ENCODE data around the gene ANKMY1. TPM values are rescaled to one million over a fixed set of nuclear protein-coding genes. Genes with fewer than 3 reads are reported as not detected.

Gene ANKMY1
- total RNA-seq, 4 donors from 2014 or later: 15.1 to 64.0 (median 27.5) TPM

DNA sequence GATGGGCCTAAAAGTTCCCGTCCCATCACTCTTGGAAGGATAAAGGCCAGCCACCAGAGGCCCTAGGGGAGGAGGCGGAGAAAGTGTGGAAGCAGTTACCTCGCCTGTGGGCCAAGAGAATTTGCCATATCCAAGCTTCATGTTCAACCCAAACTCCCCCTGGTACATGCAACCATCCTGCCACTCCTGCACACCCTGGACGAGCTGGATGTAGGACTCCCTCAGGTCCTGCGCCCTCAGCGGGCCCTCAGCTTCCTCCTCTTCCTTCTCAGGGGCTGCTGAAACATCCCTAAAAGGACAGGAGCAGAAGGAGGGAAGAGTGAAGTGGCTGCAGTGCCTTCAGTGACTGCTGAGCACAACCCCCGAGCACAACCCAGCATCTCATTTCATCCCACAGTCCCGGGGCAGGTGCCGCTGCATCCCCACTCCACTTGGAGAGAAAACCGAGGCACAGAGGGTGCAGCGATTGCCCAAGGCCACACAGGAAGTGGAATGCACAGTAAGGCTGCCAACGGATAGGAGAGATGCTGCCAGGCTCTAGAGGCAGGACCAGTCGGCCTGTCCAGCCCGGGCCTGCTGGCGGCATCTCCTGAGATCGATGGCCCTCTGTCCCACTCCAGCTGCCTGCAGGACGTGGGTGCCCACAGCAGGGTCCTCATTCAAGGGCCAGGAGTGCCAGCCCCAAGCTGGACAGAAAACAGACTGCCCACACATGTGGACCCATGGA lies 2.9 kb downstream of the ANKMY1 start:
- Histone ChIP-seq H3K4me3 (no peak overlapping the region), H3K27me3 (no peaks in the 10 kb centered on the region), H3K4me1 (peaks cover 19 to 32% (median 23%) of the 10 kb centered on the region in 4 donors), H3K36me3 (peaks cover 0 to 9% (median 3%) of the 10 kb centered on the region in 4 donors), H3K9me3 (no peaks in the 10 kb centered on the region), H3K27ac (no peak overlapping the region)
- TF ChIP-seq CTCF (IDR thresholded peaks at IDR 0.05): no peak
- TF ChIP-seq POLR2A (IDR thresholded peaks at IDR 0.05): no peak
- TF ChIP-seq EP300 (IDR thresholded peaks at IDR 0.05; ENCODE audit: low read depth): no peak
- TF ChIP-seq POLR2AphosphoS5 (IDR thresholded peaks at IDR 0.05): no peak
- in situ Hi-C loops (cut with MboI; ENCODE audit: low pct_ligation_motif_present in 1 of 4, low pct_unique_long_range_greater_than_20kb in 1 of 4, low sequenced_read_pairs in 3 of 4) (no loop called here), intact Hi-C loops (cut with DNase I; ENCODE audit: low total_unique reads) (no loop called here)
- no peak for DNase-seq
- WGBS, 2 donors (ENCODE audit: low coverage in 1 of 2): 90 to 96% methylated on average over 4 to 17 of the region's 17 CpGs

DNA sequence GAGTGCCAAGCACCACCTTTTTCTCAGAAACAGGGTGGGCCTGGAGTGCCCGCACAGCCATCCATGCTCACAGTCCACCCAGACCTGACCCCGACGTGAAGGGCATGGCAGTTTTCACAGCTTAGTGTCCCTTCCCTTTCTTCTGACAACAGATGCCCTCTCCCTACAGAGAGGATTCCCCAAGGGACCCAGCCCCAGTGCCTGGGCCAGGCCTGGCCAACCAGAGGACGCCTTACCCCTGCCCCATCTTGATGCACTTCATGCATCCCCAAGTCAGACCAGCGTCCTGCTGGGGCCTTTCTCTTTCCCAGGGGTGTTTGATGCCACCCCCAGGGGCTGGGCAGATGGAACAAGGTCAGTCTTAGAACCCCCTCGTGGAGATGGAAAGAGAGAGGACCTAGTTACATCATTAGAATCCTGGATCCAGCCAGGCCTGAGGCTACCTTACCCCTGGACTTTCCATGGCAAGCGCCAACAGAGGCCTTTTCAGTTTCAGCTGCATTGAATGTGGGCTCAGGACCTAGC lies 3.8 kb downstream of the ANKMY1 start:
- H3K4me1 ChIP-seq: peaks cover 13 to 23% (median 16%) of the 10 kb centered on the region in 4 donors
- H3K9me3 ChIP-seq: no peaks in the 10 kb centered on the region
- intact Hi-C loops (cut with DNase I; ENCODE audit: low total_unique reads) (no loop called here), in situ Hi-C loops (cut with MboI; ENCODE audit: low pct_ligation_motif_present in 1 of 4, low pct_unique_long_range_greater_than_20kb in 1 of 4, low sequenced_read_pairs in 3 of 4) (no loop called here)
- H3K27me3 ChIP-seq: no peaks in the 10 kb centered on the region
- TF ChIP-seq CTCF (IDR thresholded peaks at IDR 0.05) (no peak), EP300 (IDR thresholded peaks at IDR 0.05; ENCODE audit: low read depth) (no peak), POLR2A (IDR thresholded peaks at IDR 0.05) (no peak), POLR2AphosphoS5 (IDR thresholded peaks at IDR 0.05) (no peak)
- no peak for DNase-seq
- H3K36me3 ChIP-seq: peaks cover 0 to 9% (median 3%) of the 10 kb centered on the region in 4 donors
- H3K4me3 ChIP-seq: no peak overlapping the region
- 95% methylated on average over 7 of the region's 7 CpGs; no CpG with 5 or more reads in 1 of the 2 donors for WGBS, 2 donors (ENCODE audit: low coverage in 1 of 2)
- no peak overlapping the region for H3K27ac ChIP-seq

GRCh38 chr2:240551811-240552210 lies 6.0 kb downstream of the ANKMY1 start:
- intact Hi-C loops (cut with DNase I; ENCODE audit: low total_unique reads) (no loop called here), in situ Hi-C loops (cut with MboI; ENCODE audit: low pct_ligation_motif_present in 1 of 4, low pct_unique_long_range_greater_than_20kb in 1 of 4, low sequenced_read_pairs in 3 of 4) (no loop called here)
- TF ChIP-seq EP300 (IDR thresholded peaks at IDR 0.05; ENCODE audit: low read depth) (no peak), CTCF (IDR thresholded peaks at IDR 0.05) (no peak), POLR2AphosphoS5 (IDR thresholded peaks at IDR 0.05) (no peak), POLR2A (IDR thresholded peaks at IDR 0.05) (no peak)
- DNase-seq: no peak
- 47 to 65% methylated on average over 1 of the region's 1 CpG for WGBS, 2 donors (ENCODE audit: low coverage in 1 of 2)
- no peaks in the 10 kb centered on the region for H3K27me3 ChIP-seq
- no peaks in the 10 kb centered on the region for H3K9me3 ChIP-seq
- peaks cover 0 to 1% (median under 1%) of the 10 kb centered on the region in 4 donors for H3K4me1 ChIP-seq
- no peak overlapping the region for H3K27ac ChIP-seq
- no peak overlapping the region for H3K4me3 ChIP-seq
- peaks cover 0 to 9% (median 3%) of the 10 kb centered on the region in 4 donors for H3K36me3 ChIP-seq

DNA sequence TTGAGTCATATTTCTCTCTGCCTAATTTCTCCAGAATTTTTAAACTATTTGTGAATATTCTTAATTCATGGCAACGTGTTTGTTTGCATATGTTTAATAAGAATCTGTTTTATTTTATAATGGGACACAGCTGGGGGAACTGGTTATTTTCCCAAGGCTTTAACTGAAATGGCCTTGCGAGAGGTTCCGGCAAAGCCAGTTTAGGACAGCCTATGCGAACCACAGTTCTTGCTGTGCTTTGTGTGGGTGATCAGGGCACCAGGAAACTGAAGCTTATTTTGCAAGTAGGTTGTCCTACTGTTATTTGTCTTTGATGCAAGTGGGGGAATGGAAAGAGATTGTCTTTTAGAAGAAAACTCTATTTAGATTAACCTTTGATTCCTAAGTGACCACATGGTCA lies 6.5 kb downstream of the ANKMY1 start:
- no peaks in the 10 kb centered on the region for H3K4me1 ChIP-seq
- H3K4me3 ChIP-seq: no peak overlapping the region
- WGBS, 2 donors (ENCODE audit: low coverage in 1 of 2): 79 to 93% methylated on average over 4 of the region's 4 CpGs
- TF ChIP-seq POLR2A (IDR thresholded peaks at IDR 0.05) (no peak), CTCF (IDR thresholded peaks at IDR 0.05) (no peak), EP300 (IDR thresholded peaks at IDR 0.05; ENCODE audit: low read depth) (no peak), POLR2AphosphoS5 (IDR thresholded peaks at IDR 0.05) (no peak)
- intact Hi-C loops (cut with DNase I; ENCODE audit: low total_unique reads): no loop called here
- DNase-seq: no peak
- H3K9me3 ChIP-seq: no peaks in the 10 kb centered on the region
- peaks cover 0 to 9% (median 3%) of the 10 kb centered on the region in 4 donors for H3K36me3 ChIP-seq
- in situ Hi-C loops (cut with MboI; ENCODE audit: low pct_ligation_motif_present in 1 of 4, low pct_unique_long_range_greater_than_20kb in 1 of 4, low sequenced_read_pairs in 3 of 4): no loop called here
- no peaks in the 10 kb centered on the region for H3K27me3 ChIP-seq
- no peak overlapping the region for H3K27ac ChIP-seq
